Endodermal cell (in vitro differentiated cells): ENCODE results near the gene ACSL5. TPM values are rescaled to one million over a fixed set of nuclear protein-coding genes. Genes with fewer than 3 reads are reported as not detected.

Experiments
- DNase-seq: peaks from one replicate; pipeline ENCODE4 v3.0.0-alpha.2; 2017
- H3K27ac ChIP-seq: 2 replicates; pipeline ENCODE4 v1.5.1; 2013; ENCODE audit warnings: mild to moderate bottlenecking, low read depth, low read length, moderate library complexity
- H3K27me3 ChIP-seq: 2 replicates; pipeline ENCODE4 v1.6.1; 2013; ENCODE audit warnings: mild to moderate bottlenecking, low read length, moderate library complexity; ENCODE audit not compliant: insufficient read depth, control insufficient read depth, poor library complexity, severe bottlenecking
- H3K36me3 ChIP-seq: 2 replicates; pipeline ENCODE4 v1.7.0; 2013; ENCODE audit warnings: mild to moderate bottlenecking, low read length, moderate library complexity; ENCODE audit not compliant: control insufficient read depth, insufficient read depth
- H3K4me1 ChIP-seq: one replicate; pipeline ENCODE4 v1.7.0; 2013; ENCODE audit warnings: low read length; ENCODE audit not compliant: control insufficient read depth, insufficient read depth
- H3K4me3 ChIP-seq: 2 replicates; pipeline ENCODE4 v1.5.1; 2013; ENCODE audit warnings: mild to moderate bottlenecking, low read length, moderate library complexity
- H3K9ac ChIP-seq: 2 replicates; pipeline ENCODE4 v1.6.1; 2013; ENCODE audit warnings: mild to moderate bottlenecking, low read length, moderate library complexity; ENCODE audit not compliant: poor library complexity, severe bottlenecking; ENCODE audit errors: extremely low read depth
- H3K9me3 ChIP-seq: 2 replicates; pipeline ENCODE4 v1.6.1; 2013; ENCODE audit warnings: mild to moderate bottlenecking, low read length, moderate library complexity; ENCODE audit not compliant: control insufficient read depth
- H3K27ac Mint-ChIP-seq: 2 replicates; pipeline ENCODE4 v1.8.0; 2020; ENCODE audit warnings: mixed read lengths
- H3K27me3 Mint-ChIP-seq: 2 replicates; pipeline ENCODE4 v1.8.0; 2021; ENCODE audit warnings: mild to moderate bottlenecking, mixed read lengths; ENCODE audit not compliant: insufficient read depth
- H3K36me3 Mint-ChIP-seq: 2 replicates; pipeline ENCODE4 v1.8.0; 2020; ENCODE audit warnings: low read depth, mixed read lengths
- H3K4me1 Mint-ChIP-seq: 2 replicates; pipeline ENCODE4 v1.8.0; 2020; ENCODE audit warnings: mixed read lengths
- H3K4me3 Mint-ChIP-seq: 2 replicates; pipeline ENCODE4 v1.8.0; 2020; ENCODE audit warnings: mild to moderate bottlenecking, moderate library complexity, mixed read lengths
- H3K9me3 Mint-ChIP-seq: 2 replicates; pipeline ENCODE4 v1.8.0; 2020; ENCODE audit warnings: mild to moderate bottlenecking, mixed read lengths
- WGBS, 2 experiments: methylation state at CpG; one replicate each; pipeline versions ENCODE4 v1.1.5 to v1.1.7; 2013; ENCODE audit warnings: missing lambda C conversion rate in 2 of 2, mixed read lengths in 1 of 2; ENCODE audit not compliant: insufficient coverage in 1 of 2, insufficient read length in 1 of 2; 5-methylcytosine and 5-hydroxymethylcytosine counted together
- total RNA-seq, 2 donors: library from RNA; stranded (reverse); fragmentation: NEBNext Ultra II Directional in 1 of 2; extraction: Animal tissue kit (Norgen Biotek cat#: 25700) in 1 of 2; gene quantifications; 2 replicates in 1 of 2; 3 replicates in 1 of 2; pipeline ENCODE4 v1.2.1, GENCODE V29; 2021
- TF ChIP-seq, protein P1 (sequence below): fragments of 200-600 bp; sonication (generic); conservative IDR thresholded peaks from 2 replicates; pipeline ENCODE4 v1.5.0; 2021; ENCODE audit warnings: antibody characterized with exemption, mild to moderate bottlenecking

Gene ACSL5
- total RNA-seq, 2 donors from 2014 or later = not detected

DNA sequence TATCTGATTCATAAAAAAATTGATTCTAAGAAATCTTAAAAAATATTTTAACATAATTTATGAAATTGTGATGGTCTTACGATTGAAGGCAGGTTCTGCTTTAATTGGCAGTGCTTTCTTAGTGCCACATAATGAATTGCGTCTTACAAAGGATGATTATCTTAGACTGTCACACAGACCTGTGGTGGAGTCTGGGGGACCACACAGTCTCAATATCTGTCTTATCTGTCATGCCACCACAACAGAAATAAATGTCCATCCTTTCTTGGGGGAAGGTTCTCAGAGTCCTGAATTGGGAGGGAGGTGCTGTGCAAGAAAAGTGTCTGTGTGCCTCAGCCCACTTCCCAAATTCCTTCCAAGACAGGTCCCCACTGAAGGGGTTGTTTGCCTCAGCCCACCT, 38.8 kb downstream of the ACSL5 start:
- no peaks in the 10 kb centered on the region for H3K36me3 Mint-ChIP-seq
- no peak for DNase-seq
- no peak overlapping the region for H3K27ac Mint-ChIP-seq
- H3K9ac ChIP-seq = no peak overlapping the region
- H3K27me3 Mint-ChIP-seq = peaks cover 6% of the 10 kb centered on the region
- H3K9me3 ChIP-seq = no peaks in the 10 kb centered on the region
- H3K27me3 ChIP-seq = no peaks in the 10 kb centered on the region
- H3K4me3 ChIP-seq = no peak overlapping the region
- WGBS, 2 experiments = 89 to 92% methylated on average over 2 of the region's 2 CpGs
- TF ChIP-seq, protein P1, sequence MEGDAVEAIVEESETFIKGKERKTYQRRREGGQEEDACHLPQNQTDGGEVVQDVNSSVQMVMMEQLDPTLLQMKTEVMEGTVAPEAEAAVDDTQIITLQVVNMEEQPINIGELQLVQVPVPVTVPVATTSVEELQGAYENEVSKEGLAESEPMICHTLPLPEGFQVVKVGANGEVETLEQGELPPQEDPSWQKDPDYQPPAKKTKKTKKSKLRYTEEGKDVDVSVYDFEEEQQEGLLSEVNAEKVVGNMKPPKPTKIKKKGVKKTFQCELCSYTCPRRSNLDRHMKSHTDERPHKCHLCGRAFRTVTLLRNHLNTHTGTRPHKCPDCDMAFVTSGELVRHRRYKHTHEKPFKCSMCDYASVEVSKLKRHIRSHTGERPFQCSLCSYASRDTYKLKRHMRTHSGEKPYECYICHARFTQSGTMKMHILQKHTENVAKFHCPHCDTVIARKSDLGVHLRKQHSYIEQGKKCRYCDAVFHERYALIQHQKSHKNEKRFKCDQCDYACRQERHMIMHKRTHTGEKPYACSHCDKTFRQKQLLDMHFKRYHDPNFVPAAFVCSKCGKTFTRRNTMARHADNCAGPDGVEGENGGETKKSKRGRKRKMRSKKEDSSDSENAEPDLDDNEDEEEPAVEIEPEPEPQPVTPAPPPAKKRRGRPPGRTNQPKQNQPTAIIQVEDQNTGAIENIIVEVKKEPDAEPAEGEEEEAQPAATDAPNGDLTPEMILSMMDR = no peak
- no peak overlapping the region for H3K27ac ChIP-seq
- H3K36me3 ChIP-seq = no peaks in the 10 kb centered on the region
- H3K4me1 ChIP-seq = no peaks in the 10 kb centered on the region
- H3K9me3 Mint-ChIP-seq = no peaks in the 10 kb centered on the region
- H3K4me1 Mint-ChIP-seq = peaks cover 5% of the 10 kb centered on the region
- H3K4me3 Mint-ChIP-seq = no peak overlapping the region

DNA sequence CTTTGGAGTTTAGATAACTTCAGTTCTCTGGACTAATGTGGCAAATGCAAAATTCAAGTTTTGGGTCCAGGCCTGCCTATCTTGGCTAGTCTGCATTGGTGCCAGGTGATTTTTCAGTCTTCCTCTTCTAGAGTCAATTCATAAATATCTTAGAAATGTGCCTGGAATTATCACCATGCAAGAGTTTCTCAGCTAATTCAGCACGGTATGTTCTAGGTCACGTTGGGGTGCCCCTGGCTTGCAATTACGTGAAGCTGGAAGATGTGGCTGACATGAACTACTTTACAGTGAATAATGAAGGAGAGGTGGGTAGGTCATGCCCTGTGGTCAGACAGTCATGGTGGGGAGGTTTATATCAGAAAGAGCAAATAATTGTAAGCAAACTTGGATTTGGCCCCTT, 47.8 kb downstream of the ACSL5 start:
- H3K27me3 ChIP-seq = no peaks in the 10 kb centered on the region
- no peaks in the 10 kb centered on the region for H3K9me3 ChIP-seq
- Mint-ChIP-seq H3K27me3 (no peaks in the 10 kb centered on the region), H3K36me3 (no peaks in the 10 kb centered on the region), H3K4me1 (no peaks in the 10 kb centered on the region), H3K27ac (no peak overlapping the region), H3K4me3 (no peak overlapping the region), H3K9me3 (no peaks in the 10 kb centered on the region)
- 93 to 94% methylated on average over 3 of the region's 3 CpGs for WGBS, 2 experiments
- H3K4me3 ChIP-seq = no peak overlapping the region
- no peak for DNase-seq
- H3K9ac ChIP-seq = no peak overlapping the region
- TF ChIP-seq, protein P1 = no peak
- H3K4me1 ChIP-seq = no peaks in the 10 kb centered on the region
- no peak overlapping the region for H3K27ac ChIP-seq
- no peaks in the 10 kb centered on the region for H3K36me3 ChIP-seq

DNA sequence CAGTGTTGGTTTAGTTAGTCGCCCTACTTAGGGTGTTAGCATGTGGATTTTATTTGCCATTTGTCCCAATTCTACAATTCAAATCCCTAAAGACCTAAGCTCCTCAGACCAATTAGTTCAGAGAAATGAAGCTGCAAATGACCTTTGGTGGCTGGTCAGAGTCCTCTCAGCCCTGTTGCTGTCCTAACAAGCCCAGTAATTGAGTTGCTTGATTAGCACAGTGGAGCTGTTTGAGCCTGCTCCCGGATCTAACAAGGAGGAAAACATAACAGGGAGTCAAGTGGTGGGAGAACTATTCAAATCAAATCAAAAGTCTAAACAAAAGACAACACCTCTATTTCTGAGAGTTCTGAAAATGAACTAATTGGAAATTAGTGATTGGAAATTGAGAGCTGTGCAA, 50.7 kb downstream of the ACSL5 start:
- Mint-ChIP-seq H3K27ac (peak overlapping the region; percentile 37), H3K27me3 (no peaks in the 10 kb centered on the region), H3K4me3 (no peak overlapping the region), H3K9me3 (no peaks in the 10 kb centered on the region), H3K36me3 (peaks cover 3% of the 10 kb centered on the region), H3K4me1 (peaks cover 13% of the 10 kb centered on the region)
- Histone ChIP-seq H3K4me3 (no peak overlapping the region), H3K9me3 (no peaks in the 10 kb centered on the region), H3K27ac (no peak overlapping the region), H3K4me1 (peaks cover 6% of the 10 kb centered on the region), H3K27me3 (no peaks in the 10 kb centered on the region), H3K36me3 (no peaks in the 10 kb centered on the region), H3K9ac (no peak overlapping the region)
- WGBS, 2 experiments = 57% methylated on average over 1 of the region's 2 CpGs; no CpG with 5 or more reads in 1 of the 2 experiments
- TF ChIP-seq, protein P1 = no peak
- no peak for DNase-seq
